Breast epithelium (tissue), 3 donors: Measurements from ENCODE around the gene HSPB2.
A peak's percentile ranks its signal among the peaks of the same experiment; 100 is the strongest.

Source experiments
- CTCF ChIP-seq, 3 donors: fragments of 450-650 bp; IDR thresholded peaks; one replicate each; pipeline ENCODE4 v1.5.1; 2016 to 2017; ENCODE audit warnings: antibody characterized with exemption in 3 of 3, mild to moderate bottlenecking in 3 of 3, moderate library complexity in 3 of 3
- POLR2AphosphoS5 ChIP-seq, 3 donors: sonication (generic); formaldehyde crosslinking; IDR thresholded peaks; one replicate each; pipeline ENCODE4 v1.6.1; 2017; ENCODE audit warnings: antibody characterized with exemption in 3 of 3

- peak in 1 of 3 donors; percentile 8 for TF ChIP-seq POLR2AphosphoS5 (IDR thresholded peaks at IDR 0.05)
- TF ChIP-seq CTCF (IDR thresholded peaks at IDR 0.05), result no peak
Measured at GRCh38 chr11:111913031-111913861, 712 bp downstream of the HSPB2 start.
